ENCODE data around the gene NINL. TPM values are rescaled to one million over a fixed set of nuclear protein-coding genes. Genes with fewer than 3 reads are reported as not detected.
A peak's percentile ranks its signal among the peaks of the same experiment; 100 is the strongest.

The NINL gene
- total and polyA plus RNA-seq, 2 experiments from 2014 or later, result 26.4 to 61.3 TPM

- no peaks in the 10 kb centered on the region for H3K27me3 ChIP-seq
- peaks cover 20% of the 10 kb centered on the region for H3K4me1 ChIP-seq (ENCODE audit: low read depth)
- no peaks in the 10 kb centered on the region for H3K9me3 ChIP-seq (ENCODE audit: low read depth)
- DNase-seq (ENCODE audit: low read depth in 1 of 2, low spot score in 1 of 2), result no peak
- no peaks in the 10 kb centered on the region for H3K36me3 ChIP-seq
- TF ChIP-seq CTCF (IDR thresholded peaks at IDR 0.05; ENCODE audit: low read depth, low read length), result no peak
- H3K4me3 ChIP-seq, result no peak overlapping the region
- H3K27ac ChIP-seq, result peak overlapping the region; percentile 64
Observed at GRCh38 chr20:25532015-25532751, 53.1 kb downstream of the NINL start.

- H3K4me3 ChIP-seq, result no peak overlapping the region
- no peaks in the 10 kb centered on the region for H3K27me3 ChIP-seq
- H3K4me1 ChIP-seq (ENCODE audit: low read depth), result peaks cover 12% of the 10 kb centered on the region
- DNase-seq (ENCODE audit: low read depth in 1 of 2, low spot score in 1 of 2), result no peak
- H3K36me3 ChIP-seq, result no peaks in the 10 kb centered on the region
- TF ChIP-seq CTCF (IDR thresholded peaks at IDR 0.05; ENCODE audit: low read depth, low read length), result no peak
- no peak overlapping the region for H3K27ac ChIP-seq
- no peaks in the 10 kb centered on the region for H3K9me3 ChIP-seq (ENCODE audit: low read depth)
Observed at GRCh38 chr20:25529295-25529951, 55.9 kb downstream of the NINL start.

DNA sequence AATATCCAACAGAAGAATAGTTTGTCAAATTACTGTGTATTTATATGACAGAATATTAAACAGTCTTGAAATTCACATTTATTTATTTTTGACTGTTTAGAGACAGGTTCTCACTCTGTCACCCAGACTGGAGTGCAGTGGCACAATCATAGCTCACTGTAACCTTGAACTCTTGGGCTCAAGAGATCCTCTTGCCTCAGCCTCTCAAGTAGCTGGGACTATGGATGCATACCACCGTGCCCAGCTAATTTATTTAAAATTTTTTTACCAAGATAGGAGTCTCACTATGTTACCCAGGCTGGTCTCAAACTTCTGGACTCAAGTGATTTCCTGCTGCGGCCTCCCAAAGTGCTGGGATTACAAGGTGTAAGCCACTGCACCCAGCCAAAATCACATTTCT is 57.4 kb downstream of the NINL start:
- no peak overlapping the region for H3K27ac ChIP-seq
- TF ChIP-seq CTCF (IDR thresholded peaks at IDR 0.05; ENCODE audit: low read depth, low read length), result no peak
- H3K27me3 ChIP-seq, result no peaks in the 10 kb centered on the region
- H3K4me3 ChIP-seq, result no peak overlapping the region
- no peaks in the 10 kb centered on the region for H3K9me3 ChIP-seq (ENCODE audit: low read depth)
- no peak for DNase-seq (ENCODE audit: low read depth in 1 of 2, low spot score in 1 of 2)
- no peaks in the 10 kb centered on the region for H3K4me1 ChIP-seq (ENCODE audit: low read depth)
- H3K36me3 ChIP-seq, result peaks cover 6% of the 10 kb centered on the region

GRCh38 chr20:25526446-25526845 is 58.9 kb downstream of the NINL start:
- no peak for DNase-seq (ENCODE audit: low read depth in 1 of 2, low spot score in 1 of 2)
- Histone ChIP-seq H3K4me3 (no peak overlapping the region), H3K4me1 (ENCODE audit: low read depth) (no peaks in the 10 kb centered on the region), H3K9me3 (ENCODE audit: low read depth) (no peaks in the 10 kb centered on the region), H3K36me3 (peaks cover 10% of the 10 kb centered on the region), H3K27me3 (no peaks in the 10 kb centered on the region), H3K27ac (no peak overlapping the region)
- TF ChIP-seq CTCF (IDR thresholded peaks at IDR 0.05; ENCODE audit: low read depth, low read length), result no peak

GRCh38 chr20:25525867-25526266 is 59.5 kb downstream of the NINL start:
- TF ChIP-seq CTCF (IDR thresholded peaks at IDR 0.05; ENCODE audit: low read depth, low read length), result no peak
- H3K27ac ChIP-seq, result no peak overlapping the region
- peaks cover 10% of the 10 kb centered on the region for H3K36me3 ChIP-seq
- no peaks in the 10 kb centered on the region for H3K9me3 ChIP-seq (ENCODE audit: low read depth)
- DNase-seq (ENCODE audit: low read depth in 1 of 2, low spot score in 1 of 2), result peak in 1 of 2 donors; percentile 96
- H3K27me3 ChIP-seq, result no peaks in the 10 kb centered on the region
- H3K4me1 ChIP-seq (ENCODE audit: low read depth), result no peaks in the 10 kb centered on the region
- no peak overlapping the region for H3K4me3 ChIP-seq
